GM04504 (cell line): ENCODE results near the gene PLA2G6.

Source experiments
- DNase-seq: peaks from one replicate; pipeline ENCODE4 v3.0.0-alpha.2; 2012; ENCODE audit warnings: low read depth

PLA2G6 gene

GRCh38 chr22:38110863-38111852, 70.5 kb downstream of the PLA2G6 start:
- no peak for DNase-seq

DNA sequence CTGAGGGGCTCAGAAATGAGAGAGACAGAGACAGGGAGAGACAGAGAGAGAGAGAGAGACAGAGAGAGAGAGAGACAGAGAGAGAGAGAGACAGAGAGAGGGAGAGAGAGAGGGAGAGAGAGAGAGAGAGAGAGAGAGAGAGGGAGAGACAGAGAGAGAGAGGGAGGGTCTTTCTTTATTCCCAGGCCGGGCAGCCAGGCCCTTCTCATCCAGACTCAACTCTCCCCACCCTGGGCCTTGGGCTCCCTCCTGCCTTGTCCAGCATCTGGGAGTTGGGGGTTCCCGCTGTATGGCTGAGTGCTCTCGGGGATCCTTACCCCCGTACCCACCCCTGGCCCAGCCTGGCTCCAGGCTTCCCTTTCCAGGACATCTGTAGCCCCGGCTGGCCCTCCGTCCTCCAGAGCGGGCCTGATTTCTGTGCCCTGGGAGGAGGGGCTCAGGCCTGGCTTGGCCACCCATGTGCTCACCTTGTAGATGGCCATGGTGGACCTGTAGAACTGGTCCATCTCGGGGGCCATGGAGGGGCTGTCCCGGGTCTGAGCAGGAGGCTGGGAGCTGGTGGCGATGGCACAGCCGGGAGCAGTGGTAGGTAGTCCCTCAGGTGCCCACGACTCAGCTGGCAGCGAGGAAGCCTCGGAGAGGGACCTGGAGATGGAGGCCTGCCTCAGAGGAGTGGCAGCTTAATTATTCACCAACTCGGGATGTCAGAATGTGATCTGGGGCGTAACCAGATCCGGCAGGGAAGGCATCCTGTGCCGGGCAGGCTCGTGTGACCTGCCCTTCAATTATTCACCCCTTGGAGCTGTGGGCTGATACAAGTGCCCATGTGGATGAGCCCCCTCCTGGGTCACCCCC, 71.4 kb downstream of the PLA2G6 start, which contains the start of gene BAIAP2L2:
Gene BAIAP2L2, minus strand, starts transcription at position 677 of the 855 bp plus-strand sequence. Its CDS starts 159 bp downstream, at position 518.
- DNase-seq = no peak

DNA sequence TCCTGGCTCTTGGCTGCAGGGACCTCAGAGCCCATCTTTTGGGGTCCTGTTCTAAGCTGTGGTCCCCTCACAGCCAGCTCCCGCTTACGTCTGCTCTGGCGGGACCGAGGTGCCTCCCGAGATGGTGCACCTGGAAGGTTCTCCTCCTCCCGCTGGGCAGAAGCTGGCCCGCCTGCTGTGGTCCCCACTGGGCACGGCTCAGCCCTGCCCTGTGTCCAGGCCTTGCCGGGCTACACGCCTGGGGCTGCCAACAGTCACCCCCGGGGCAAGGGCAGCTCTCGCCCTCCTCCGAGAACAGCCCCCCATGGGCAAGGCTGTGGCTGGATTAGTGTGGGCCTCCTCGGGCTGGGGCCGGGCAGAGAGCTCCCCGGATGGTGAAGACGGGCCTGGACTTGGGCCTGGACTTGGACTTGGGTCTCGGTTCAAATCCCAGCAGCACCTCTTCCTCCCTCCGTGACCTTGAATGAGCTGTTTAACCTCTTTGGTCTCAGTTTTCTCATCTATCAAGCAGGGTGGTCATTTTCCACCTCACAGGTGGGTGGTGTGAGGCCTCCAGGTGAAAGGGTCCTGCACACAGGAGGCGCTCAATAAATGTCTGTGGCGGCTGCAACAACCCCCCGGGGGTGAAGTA, 72.1 kb downstream of the PLA2G6 start:
- no peak for DNase-seq

- DNase-seq = no peak
Observed at GRCh38 chr22:38108561-38109319, 72.9 kb downstream of the PLA2G6 start.

DNA sequence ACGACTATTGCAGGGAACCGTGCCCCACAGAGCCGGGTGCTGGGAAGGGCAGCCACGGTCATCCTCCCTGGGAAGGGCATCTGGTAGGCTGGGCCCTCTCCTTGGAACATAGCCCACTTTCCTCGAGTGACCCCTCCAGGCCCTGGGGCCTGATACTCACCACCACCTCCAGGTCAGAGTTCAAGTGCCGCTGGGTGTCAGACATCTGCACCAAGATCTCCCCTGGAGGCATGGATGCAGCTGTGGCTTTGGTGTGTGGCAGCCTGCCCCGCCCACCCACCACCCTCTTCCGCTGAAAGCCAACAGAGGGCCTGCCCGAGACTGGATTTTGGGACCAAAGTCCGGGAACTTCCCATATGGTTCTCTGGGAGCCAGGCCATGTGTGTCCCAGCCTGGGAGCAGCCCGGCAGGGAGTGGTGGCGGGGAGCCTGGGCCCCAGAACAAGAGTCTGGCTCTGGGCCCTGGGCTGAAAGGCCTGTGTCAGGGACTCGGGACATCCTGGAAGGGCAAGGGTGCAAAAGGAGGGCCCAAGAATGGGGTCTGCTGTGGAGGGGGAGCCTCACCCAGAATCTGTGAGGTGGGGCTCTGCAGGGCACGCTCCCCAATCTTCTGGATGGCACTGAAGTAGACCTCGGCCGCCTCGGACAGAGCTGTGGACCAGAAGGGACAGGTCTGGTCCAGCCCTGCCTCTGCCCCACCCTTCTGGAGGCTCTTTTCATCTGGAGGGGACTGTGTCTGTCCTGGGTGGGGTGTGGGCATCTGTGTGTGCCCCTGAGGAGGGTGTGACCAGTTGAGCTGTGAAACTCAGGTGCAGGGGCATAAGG, 73.7 kb downstream of the PLA2G6 start:
- DNase-seq = peak; percentile 22

GRCh38 chr22:38106814-38107578, 74.6 kb downstream of the PLA2G6 start:
- no peak for DNase-seq

- DNase-seq = no peak
Observed at GRCh38 chr22:38104084-38104483, 77.5 kb downstream of the PLA2G6 start.

- DNase-seq = no peak
Observed at GRCh38 chr22:38103641-38104040, 78.0 kb downstream of the PLA2G6 start.

DNA sequence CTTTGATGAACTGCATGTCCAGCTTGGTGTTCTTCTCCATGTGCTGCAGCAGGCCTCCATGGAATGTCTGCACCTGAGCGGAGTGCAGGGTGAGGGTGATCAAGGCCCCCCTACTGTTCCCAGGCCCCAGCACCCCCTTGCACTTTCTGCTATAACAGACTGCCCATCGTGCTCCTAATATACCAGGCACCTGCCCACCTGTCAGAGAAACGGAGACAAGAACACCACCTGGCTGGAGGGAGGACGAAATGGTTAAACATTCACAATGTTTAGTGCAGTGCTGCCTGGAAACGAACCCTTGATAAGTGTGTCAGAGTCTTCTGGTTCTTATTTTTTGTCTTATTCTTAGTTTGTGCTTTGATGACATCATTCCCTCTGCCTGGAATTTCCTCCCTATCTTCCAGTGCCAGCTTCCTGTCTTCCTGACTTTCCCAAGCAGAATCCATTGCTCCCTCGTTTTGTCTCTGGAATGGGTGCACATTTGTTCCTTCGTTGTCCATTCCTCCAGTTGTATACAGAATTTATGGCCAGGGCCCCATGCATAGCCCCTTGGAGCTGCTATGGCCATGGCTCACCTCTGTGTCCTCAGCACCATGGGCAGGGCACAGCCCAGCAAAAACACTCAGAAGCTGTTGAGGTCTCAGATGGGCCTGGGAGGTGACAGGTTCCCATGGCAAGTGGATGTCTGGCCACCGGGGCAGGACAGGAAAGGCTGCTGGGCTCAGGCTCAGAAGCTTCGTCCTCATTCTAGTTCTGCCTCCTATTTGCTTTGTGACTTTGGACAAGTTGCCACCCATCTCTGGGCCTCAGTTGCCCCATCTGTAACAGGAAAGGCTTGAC, 83.0 kb downstream of the PLA2G6 start:
- peak; percentile 27 for DNase-seq

DNA sequence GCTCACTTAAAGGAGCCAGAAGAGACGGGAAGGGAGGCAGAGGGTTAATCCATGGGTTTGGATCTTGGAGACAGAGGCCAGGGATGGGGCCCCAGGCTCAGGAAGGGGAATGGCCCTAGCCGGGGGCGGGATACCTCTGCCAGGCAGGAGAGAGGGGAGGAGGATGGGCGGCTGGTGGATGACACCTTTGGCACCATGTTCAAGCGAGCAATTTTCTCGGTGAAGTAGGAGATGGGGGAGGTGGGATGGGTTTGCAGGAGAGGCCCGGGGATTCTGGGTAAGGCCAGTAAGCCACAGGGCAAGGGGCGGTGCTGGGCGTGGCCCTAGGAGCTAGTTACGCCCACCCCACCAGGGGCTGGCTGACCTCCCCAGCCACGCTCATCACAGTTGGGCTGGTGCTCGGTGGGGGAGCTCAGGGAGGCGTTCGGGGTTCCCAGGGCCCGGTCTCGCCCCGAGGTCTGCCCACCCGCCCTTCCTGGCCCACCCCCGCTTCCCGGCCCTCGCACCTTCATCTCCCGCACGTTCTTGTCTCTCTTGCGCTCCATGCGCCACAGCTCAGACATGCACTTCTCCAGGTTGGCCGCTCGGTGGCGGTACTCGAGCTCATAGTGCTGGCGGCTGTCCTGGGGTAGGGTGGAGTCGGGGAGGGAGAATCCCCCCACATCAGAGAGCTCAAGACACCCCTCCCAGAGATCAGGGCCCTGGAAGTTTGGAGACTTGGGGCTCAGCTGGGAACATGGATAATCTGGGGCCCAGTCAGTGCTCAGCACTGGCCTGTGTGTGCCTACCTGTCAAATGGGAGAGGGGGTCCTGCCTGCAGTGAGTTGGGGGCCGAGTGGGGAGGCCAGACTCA, 83.8 kb downstream of the PLA2G6 start:
- DNase-seq = no peak

GRCh38 chr22:38097058-38097457, 84.6 kb downstream of the PLA2G6 start:
- no peak for DNase-seq

GRCh38 chr22:38089474-38089851, 92.2 kb downstream of the PLA2G6 start:
- DNase-seq = no peak

DNA sequence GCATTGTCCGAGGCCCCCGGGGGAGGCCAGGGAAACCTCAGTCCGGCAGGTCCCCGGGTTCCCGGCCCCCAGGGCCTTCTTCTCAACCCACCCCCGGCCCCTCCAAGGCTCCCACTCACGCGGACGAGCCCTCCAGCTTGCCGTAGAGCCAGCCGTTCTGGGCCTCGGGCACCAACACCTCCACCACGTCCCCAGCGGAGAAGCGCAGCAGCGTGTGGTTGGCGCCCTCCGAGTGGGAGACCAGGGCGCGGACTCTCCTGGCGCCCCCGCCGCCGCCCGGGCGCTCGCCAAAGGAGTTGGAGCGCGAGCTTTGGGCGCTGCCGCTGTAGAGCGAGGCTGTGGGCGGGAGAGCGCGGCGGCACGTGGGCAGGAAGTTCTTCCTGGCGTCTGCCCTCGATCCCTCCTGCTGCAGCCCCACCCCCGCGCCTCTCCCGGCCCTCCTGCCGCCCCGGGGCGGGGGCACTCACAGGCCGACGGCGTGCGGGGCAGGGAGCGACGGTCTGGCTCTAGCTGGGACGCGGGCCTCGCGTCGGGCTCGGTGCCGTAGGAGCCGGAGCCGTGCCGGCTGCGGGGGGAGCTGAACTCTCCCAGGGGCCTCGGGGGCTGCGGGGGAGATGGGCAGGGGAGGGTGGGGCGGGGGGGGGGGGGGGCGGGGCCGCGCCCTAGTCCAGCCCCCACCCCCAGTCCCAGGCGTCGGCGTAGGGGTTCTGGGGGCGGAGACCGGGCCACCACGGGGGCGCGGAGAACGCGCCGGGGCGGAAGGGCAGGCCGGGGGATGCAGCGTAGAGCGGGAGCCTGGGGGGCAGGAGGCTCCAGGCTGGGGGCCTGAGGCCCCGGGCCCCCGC, 92.8 kb downstream of the PLA2G6 start:
- DNase-seq = no peak

GRCh38 chr22:38087855-38088254, 93.8 kb downstream of the PLA2G6 start:
- no peak for DNase-seq

DNA sequence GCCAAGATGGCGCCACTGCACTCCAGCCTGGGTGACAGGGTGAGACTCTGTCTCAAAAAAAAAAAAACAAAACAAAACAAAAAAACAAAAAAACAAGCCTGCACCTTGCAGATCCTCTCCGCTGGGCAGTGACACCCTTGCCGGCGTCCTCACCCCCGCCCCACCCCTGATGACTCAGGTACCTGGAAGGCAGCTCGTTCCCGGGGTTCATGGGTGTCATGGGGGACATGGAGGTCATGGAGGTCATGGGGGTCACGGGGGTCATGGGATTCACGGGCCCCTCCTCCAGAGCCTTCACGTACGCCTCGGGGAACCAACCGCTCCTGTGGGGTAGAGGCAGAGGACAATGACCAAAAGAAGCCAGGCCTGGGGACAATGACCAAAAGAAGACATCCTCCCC, 94.7 kb downstream of the PLA2G6 start:
- no peak for DNase-seq

DNA sequence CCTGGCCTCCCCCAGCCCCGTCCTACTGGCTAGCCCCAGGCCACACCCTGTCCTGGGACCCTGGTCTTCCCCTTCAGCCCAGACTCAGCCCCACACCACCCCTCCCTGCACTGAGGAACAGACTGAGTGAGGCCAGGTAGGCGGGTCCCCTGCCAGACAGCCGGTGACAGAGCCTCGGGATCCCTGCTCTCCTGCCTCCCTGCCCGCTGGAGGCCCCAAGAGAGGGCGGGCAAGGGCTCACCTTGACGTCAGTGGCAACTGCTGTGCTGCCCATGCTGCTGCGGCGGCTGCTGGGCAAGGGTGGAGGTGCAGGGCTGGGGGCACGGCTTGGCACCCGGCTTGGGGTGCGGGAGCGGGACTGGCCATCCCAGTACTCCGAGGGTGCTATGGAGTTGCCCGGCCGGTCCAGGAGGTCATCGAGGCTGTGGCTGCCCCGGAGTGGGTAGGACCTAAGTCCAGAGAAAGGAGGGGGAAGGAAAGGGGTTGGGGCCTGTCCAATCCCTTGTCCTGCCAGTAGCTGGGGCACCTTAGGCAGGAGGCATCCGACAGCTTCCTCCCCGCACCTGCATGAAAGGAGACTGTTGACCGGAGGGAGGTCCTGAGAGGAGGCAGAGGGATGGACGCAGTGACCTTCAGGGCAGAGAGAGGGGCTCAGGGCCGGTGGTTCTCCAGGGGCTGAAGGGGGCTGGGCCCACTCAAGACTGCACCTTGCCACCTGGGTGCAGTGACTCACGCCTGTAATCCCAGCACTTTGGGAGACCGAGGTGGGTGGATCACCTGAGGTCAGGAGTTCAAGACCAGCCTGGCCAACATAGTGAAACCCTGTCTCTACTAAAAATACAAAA, 95.4 kb downstream of the PLA2G6 start:
- no peak for DNase-seq
